HEK293T (cell line): Measurements from ENCODE around the gene SVIL.

Experiments used
- CTCF ChIA-PET: fragments of 350-600 bp; formaldehyde crosslinking; extraction: SDS; loops from one replicate; lab custom pipeline; 2021; ENCODE audit warnings: antibody characterized with exemption, inconsistent platforms; lab: Yijun Ruan, JAX
- POLR2A ChIA-PET: fragments of 350-600 bp; formaldehyde crosslinking; extraction: SDS; loops from one replicate; lab custom pipeline; 2020; ENCODE audit warnings: antibody characterized with exemption, inconsistent platforms; lab: Yijun Ruan, JAX
- DNase-seq: peaks from one replicate; pipeline ENCODE4 v3.0.0; 2012; ENCODE audit warnings: mixed read lengths; ENCODE audit errors: extremely low spot score
- ARNT ChIP-seq: fragments of 450-650 bp; IDR thresholded peaks from 2 replicates; pipeline ENCODE4 v1.6.1; 2017; ENCODE audit warnings: mild to moderate bottlenecking
- BHLHE40 ChIP-seq: fragments of 450-650 bp; IDR thresholded peaks from 2 replicates; pipeline ENCODE4 v1.6.1; 2016; ENCODE audit warnings: mild to moderate bottlenecking, moderate library complexity, borderline replicate concordance
- CTBP1 ChIP-seq: fragments of 450-650 bp; IDR thresholded peaks from 2 replicates; pipeline ENCODE4 v1.6.1; 2016; ENCODE audit warnings: borderline replicate concordance
- ELF4 ChIP-seq: fragments of 450-650 bp; IDR thresholded peaks from 2 replicates; pipeline ENCODE4 v1.6.1; 2017; ENCODE audit warnings: antibody characterized with exemption
- FOXA1 ChIP-seq: fragments of 450-650 bp; IDR thresholded peaks from 2 replicates; pipeline ENCODE4 v1.6.1; 2016; ENCODE audit warnings: mild to moderate bottlenecking
- FOXK2 ChIP-seq: fragments of 450-650 bp; IDR thresholded peaks from 2 replicates; pipeline ENCODE4 v1.6.1; 2016; ENCODE audit warnings: mild to moderate bottlenecking
- FOXM1 ChIP-seq: fragments of 450-650 bp; IDR thresholded peaks from 2 replicates; pipeline ENCODE4 v1.6.1; 2017; ENCODE audit warnings: mild to moderate bottlenecking, borderline replicate concordance
- HDGF ChIP-seq: fragments of 450-650 bp; IDR thresholded peaks from 2 replicates; pipeline ENCODE4 v1.6.1; 2017; ENCODE audit warnings: antibody characterized with exemption, borderline replicate concordance
- L3MBTL2 ChIP-seq: fragments of 450-650 bp; conservative IDR thresholded peaks from 2 replicates; pipeline ENCODE4 v1.6.1; 2016; ENCODE audit warnings: mild to moderate bottlenecking
- LEF1 ChIP-seq: fragments of 450-650 bp; IDR thresholded peaks from 2 replicates; pipeline ENCODE4 v1.6.1; 2017; ENCODE audit warnings: mild to moderate bottlenecking, borderline replicate concordance
- NFRKB ChIP-seq: fragments of 450-650 bp; IDR thresholded peaks from 2 replicates; pipeline ENCODE4 v1.6.1; 2016; ENCODE audit warnings: mild to moderate bottlenecking, moderate library complexity
- SP1 ChIP-seq: fragments of 450-650 bp; IDR thresholded peaks from 2 replicates; pipeline ENCODE4 v1.6.1; 2017
- SUZ12 ChIP-seq: fragments of 450-650 bp; IDR thresholded peaks from 2 replicates; pipeline ENCODE4 v1.6.1; 2016; ENCODE audit warnings: mild to moderate bottlenecking
- TARDBP ChIP-seq: fragments of 450-650 bp; IDR thresholded peaks from 2 replicates; pipeline ENCODE4 v1.6.1; 2016
- ZNF384 ChIP-seq: fragments of 450-650 bp; IDR thresholded peaks from 2 replicates; pipeline ENCODE4 v1.6.1; 2016
- TF ChIP-seq, protein P1 (sequence below): fragments of 450-650 bp; IDR thresholded peaks from 2 replicates; pipeline ENCODE4 v1.6.1; 2016

Gene SVIL

GRCh38 chr10:29634764-29635625 lies at the start of gene SVIL:
Gene SVIL, minus strand, starts transcription at chr10:29634971. Its CDS starts 79,913 bp downstream, at chr10:29555058.
- CTCF ChIA-PET: interaction anchor here (0.6 kb wide), 1 partner anchor 98 kb away, joined by 3 read pairs; no protein-coding TSS in a partner anchor
- POLR2A ChIA-PET: interaction anchor here (0.8 to 1.2 kb wide), 3 partner anchors 9 to 17 kb away, joined by 3 to 4 read pairs (median 4); no protein-coding TSS in a partner anchor
- TF ChIP-seq FOXA1 (no peak), ZNF384 (no peak)
- DNase-seq: peak; percentile 53

- no peak for DNase-seq
- TF ChIP-seq LEF1: no peak
- no peak for TF ChIP-seq SUZ12
- TF ChIP-seq L3MBTL2: no peak
- TF ChIP-seq ELF4: no peak
- no peak for TF ChIP-seq ARNT
- TF ChIP-seq ZNF384: no peak
- TF ChIP-seq, protein P1, sequence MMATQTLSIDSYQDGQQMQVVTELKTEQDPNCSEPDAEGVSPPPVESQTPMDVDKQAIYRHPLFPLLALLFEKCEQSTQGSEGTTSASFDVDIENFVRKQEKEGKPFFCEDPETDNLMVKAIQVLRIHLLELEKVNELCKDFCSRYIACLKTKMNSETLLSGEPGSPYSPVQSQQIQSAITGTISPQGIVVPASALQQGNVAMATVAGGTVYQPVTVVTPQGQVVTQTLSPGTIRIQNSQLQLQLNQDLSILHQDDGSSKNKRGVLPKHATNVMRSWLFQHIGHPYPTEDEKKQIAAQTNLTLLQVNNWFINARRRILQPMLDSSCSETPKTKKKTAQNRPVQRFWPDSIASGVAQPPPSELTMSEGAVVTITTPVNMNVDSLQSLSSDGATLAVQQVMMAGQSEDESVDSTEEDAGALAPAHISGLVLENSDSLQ: no peak
- no peak for TF ChIP-seq FOXA1
- no peak for TF ChIP-seq NFRKB
- no peak for TF ChIP-seq SP1
- no peak for TF ChIP-seq CTBP1
- TF ChIP-seq FOXK2: no peak
- no peak for TF ChIP-seq BHLHE40
- no peak for TF ChIP-seq HDGF
- TF ChIP-seq TARDBP: no peak
- no peak for TF ChIP-seq FOXM1
- CTCF ChIA-PET: no interaction called here
- POLR2A ChIA-PET: no interaction called here
Observed at GRCh38 chr10:29681676-29682448, 47.1 kb upstream of the SVIL start.

- TF ChIP-seq SP1: no peak
- no peak for TF ChIP-seq ELF4
- TF ChIP-seq LEF1: no peak
- TF ChIP-seq FOXK2: no peak
- TF ChIP-seq SUZ12: no peak
- TF ChIP-seq, protein P1: no peak
- TF ChIP-seq CTBP1: no peak
- TF ChIP-seq TARDBP: no peak
- TF ChIP-seq FOXA1: no peak
- no peak for TF ChIP-seq ZNF384
- no peak for TF ChIP-seq L3MBTL2
- TF ChIP-seq NFRKB: no peak
- TF ChIP-seq HDGF: no peak
- no peak for TF ChIP-seq BHLHE40
- no peak for TF ChIP-seq ARNT
- TF ChIP-seq FOXM1: no peak
- POLR2A ChIA-PET: no interaction called here
- CTCF ChIA-PET: no interaction called here
- no peak for DNase-seq
Observed at GRCh38 chr10:29680091-29680490, 45.3 kb upstream of the SVIL start.

DNA sequence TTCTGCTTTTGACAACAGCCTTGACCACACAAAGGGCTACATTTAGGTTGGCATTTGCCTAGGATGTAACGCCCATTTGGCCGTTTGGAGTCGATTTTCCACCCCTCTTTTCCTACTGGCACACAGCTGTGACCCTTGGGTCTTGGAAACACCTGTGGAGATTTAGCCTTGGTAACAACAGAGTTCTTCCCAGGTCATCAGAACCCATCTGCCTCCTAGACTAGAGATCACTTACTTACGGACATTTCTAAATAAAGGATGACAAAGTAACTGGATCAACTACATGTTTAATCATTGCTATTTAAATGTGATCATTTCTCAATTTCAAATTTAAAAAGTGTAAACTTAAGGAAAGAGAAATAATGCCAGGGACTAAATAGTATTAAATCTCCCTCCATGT lies 42.0 kb upstream of the SVIL start:
- ChIA-PET POLR2A (no interaction called here), CTCF (no interaction called here)
- DNase-seq: no peak
- TF ChIP-seq SUZ12: no peak
- TF ChIP-seq L3MBTL2: no peak
- TF ChIP-seq ELF4: no peak
- TF ChIP-seq CTBP1: no peak
- TF ChIP-seq TARDBP: no peak
- no peak for TF ChIP-seq SP1
- TF ChIP-seq LEF1: no peak
- no peak for TF ChIP-seq NFRKB
- TF ChIP-seq BHLHE40: no peak
- no peak for TF ChIP-seq HDGF
- no peak for TF ChIP-seq ARNT
- no peak for TF ChIP-seq FOXM1
- TF ChIP-seq, protein P1: no peak
- no peak for TF ChIP-seq FOXK2
- no peak for TF ChIP-seq FOXA1
- no peak for TF ChIP-seq ZNF384

- TF ChIP-seq SP1 (no peak), ELF4 (no peak), TARDBP (no peak), ZNF384 (no peak), NFRKB (no peak), SUZ12 (no peak), ARNT (no peak), HDGF (no peak), FOXM1 (no peak), BHLHE40 (no peak), L3MBTL2 (no peak), FOXA1 (no peak), FOXK2 (no peak), LEF1 (no peak), CTBP1 (no peak)
- TF ChIP-seq, protein P1: no peak
- ChIA-PET POLR2A (no interaction called here), CTCF (no interaction called here)
- DNase-seq: no peak
Observed at GRCh38 chr10:29675984-29676383, 41.2 kb upstream of the SVIL start.
